Vagina (tissue), 2 donors: ENCODE results near the gene IRGQ.

ENCODE experiments used
- CTCF ChIP-seq, 3 experiments: fragments of 450-650 bp in 2 of 3; fragments of 200-600 bp in 1 of 3; sonication (generic) in 1 of 3; IDR thresholded peaks; one replicate each; pipeline ENCODE4 v1.5.1; 2017 to 2019; ENCODE audit warnings: antibody characterized with exemption in 3 of 3, mild to moderate bottlenecking in 2 of 3, moderate library complexity in 2 of 3
- POLR2A ChIP-seq, 2 donors: fragments of 450-650 bp; IDR thresholded peaks; one replicate each; pipeline ENCODE4 v1.6.1; 2017; ENCODE audit warnings: antibody characterized with exemption in 2 of 2, mild to moderate bottlenecking in 2 of 2, moderate library complexity in 2 of 2
- POLR2AphosphoS5 ChIP-seq, 2 donors: sonication (generic); formaldehyde crosslinking; IDR thresholded peaks; one replicate each; pipeline ENCODE4 v1.9.0; 2017; ENCODE audit warnings: antibody characterized with exemption in 2 of 2, mild to moderate bottlenecking in 2 of 2, low read depth in 1 of 2; ENCODE audit not compliant: insufficient read depth in 1 of 2

GRCh38 chr19:43545276-43545675 is 50.7 kb downstream of the IRGQ start:
- no peak for TF ChIP-seq CTCF (IDR thresholded peaks at IDR 0.05)
- no peak for TF ChIP-seq POLR2AphosphoS5 (IDR thresholded peaks at IDR 0.05; ENCODE audit: insufficient read depth in 1 of 2, low read depth in 1 of 2)
- no peak for TF ChIP-seq POLR2A (IDR thresholded peaks at IDR 0.05)
